ENCODE results near the gene TMEM140.
"Not testable (repeated sequence)": the region's sequence is repeated elsewhere in the genome, so short reads cannot be mapped to it uniquely, and the experiment has no call there.

The TMEM140 gene

GRCh38 chr7:135159359-135160085 lies 11.7 kb downstream of the TMEM140 start:
- DNase-seq: no peak

DNA sequence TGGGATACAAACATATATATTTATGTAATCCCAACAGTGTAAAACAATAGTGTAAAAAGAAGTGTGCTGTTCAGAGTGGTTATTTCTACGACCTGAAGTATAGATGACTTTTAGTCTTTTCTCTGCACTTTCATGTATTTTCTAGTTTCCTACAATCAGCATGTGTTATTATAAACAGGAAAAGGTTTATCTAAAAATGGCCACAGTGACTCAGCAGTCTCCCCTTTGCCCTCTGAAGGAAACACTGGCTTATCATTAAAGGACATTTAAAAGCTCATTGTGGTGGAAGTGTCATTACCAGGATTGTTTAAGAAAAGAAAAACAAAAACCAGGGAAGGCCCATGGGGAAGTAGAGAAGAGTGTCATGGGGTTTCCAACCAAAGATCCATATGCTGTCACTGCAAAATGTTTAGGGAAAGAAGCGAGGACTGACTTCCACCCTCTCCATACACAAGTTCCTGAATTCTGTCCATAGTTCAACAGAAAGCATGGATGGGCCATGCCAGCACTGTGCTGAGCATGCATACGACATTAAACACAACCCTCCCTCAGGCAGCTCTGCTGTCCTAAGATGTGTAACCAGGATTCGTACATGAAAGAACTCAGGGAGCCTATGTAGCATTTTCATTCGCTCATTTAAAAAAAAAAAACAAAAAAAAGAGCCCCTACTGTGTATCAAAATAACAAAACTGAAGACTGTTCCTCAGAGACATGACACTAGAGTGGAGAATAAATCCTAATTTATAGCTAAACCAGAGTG lies 12.4 kb downstream of the TMEM140 start:
- peak; percentile 91 for DNase-seq

DNA sequence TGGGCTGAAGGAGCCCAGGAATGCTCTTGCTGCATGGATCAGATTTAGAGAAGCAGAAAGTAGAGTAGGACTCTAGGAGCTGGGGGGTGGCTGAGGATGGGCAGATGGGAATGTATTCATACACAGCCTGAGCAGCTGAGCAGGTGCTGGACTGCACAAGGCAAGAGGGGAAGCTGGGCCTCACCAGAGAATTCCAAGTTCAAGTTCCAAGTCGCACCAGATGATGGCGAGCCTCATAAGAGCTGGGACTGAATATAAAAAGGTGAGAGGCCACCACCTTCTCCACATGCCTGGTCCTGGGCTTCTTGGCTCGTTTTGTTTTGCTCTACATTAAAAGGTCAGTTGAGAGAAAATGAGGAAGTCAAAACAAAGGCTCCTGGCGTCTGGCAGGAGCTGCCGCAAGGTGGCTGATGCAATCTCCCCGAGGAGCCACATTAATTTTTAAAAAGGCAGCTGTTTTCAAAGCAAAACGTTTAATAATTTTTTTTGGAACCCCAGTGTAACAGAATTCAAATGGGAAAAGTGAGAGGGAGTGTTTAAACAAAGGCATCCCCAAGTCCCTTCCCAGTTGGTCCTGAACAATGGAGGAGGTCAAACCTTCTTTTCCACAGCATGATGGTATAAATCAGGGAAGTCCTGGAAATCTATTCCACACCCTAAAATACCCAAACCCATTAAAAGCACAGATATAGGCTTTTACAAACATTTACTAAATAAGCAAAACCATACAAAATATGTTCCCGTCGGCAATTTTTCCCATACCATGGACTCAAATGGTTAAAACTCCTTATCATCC lies 13.2 kb downstream of the TMEM140 start:
- peak; percentile 88 for DNase-seq

DNA sequence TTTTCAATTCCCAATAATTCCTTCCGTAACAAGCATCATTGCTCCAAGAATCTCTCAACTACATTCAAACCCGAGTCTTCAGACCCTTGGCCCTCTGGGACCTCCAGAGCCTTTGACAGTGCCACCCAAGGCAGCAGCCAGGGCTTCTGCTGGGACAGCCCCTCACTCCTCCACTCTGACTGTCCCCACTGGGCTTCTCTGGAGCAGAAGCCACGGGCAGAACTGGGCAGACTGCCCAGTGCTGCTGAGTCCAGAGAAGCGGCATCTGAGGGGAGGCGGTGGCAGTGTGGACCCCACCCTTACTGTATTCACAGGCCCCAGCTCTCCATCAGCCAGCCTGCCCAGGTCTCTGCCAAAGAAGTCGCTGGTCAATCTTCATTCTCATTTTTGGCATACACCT lies 13.8 kb downstream of the TMEM140 start:
- peak; percentile 29 for DNase-seq

DNA sequence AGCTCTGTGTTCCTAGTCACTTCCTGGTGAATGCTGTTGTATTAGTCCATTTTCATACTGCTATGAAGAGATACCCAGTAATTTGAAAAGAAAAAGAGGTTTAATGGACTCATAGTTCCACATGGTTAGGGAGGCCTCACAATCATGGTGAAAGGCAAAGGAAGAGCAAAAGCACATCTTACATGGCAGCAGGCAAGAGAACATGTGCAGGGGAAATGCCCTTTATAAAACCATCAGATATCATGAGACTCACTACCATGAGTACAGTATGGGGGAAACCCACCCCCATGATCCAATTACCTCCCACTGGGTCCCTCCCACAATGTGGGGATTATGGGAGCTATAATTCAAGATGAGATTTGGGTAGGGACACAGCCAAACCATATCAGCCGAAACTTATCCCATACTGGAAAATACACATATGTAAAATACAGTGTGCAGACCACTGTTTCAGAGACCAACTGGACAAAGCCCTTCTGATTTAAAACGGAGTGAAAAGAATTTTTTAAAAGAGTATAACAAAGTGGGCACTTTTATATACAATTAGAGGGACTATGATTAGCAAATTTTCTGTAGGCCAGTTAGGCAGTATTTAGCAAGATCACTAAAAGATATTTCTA lies 14.6 kb downstream of the TMEM140 start:
- peak; percentile 32 for DNase-seq

DNA sequence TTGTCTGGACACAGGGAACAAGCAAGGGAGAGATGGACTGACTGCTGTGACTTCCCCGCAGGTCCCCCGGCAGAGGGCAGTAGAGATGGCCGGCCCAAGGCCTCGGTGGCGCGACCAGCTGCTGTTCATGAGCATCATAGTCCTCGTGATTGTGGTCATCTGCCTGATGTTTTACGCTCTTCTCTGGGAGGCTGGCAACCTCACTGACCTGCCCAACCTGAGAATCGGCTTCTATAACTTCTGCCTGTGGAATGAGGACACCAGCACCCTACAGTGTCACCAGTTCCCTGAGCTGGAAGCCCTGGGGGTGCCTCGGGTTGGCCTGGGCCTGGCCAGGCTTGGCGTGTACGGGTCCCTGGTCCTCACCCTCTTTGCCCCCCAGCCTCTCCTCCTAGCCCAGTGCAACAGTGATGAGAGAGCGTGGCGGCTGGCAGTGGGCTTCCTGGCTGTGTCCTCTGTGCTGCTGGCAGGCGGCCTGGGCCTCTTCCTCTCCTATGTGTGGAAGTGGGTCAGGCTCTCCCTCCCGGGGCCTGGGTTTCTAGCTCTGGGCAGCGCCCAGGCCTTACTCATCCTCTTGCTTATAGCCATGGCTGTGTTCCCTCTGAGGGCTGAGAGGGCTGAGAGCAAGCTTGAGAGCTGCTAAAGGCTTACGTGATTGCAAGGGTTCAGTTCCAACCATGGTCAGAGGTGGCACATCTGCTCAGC lies 16.6 kb downstream of the TMEM140 start:
- no peak for DNase-seq

GRCh38 chr7:135165862-135166261 lies 18.0 kb downstream of the TMEM140 start:
- no peak for DNase-seq

DNA sequence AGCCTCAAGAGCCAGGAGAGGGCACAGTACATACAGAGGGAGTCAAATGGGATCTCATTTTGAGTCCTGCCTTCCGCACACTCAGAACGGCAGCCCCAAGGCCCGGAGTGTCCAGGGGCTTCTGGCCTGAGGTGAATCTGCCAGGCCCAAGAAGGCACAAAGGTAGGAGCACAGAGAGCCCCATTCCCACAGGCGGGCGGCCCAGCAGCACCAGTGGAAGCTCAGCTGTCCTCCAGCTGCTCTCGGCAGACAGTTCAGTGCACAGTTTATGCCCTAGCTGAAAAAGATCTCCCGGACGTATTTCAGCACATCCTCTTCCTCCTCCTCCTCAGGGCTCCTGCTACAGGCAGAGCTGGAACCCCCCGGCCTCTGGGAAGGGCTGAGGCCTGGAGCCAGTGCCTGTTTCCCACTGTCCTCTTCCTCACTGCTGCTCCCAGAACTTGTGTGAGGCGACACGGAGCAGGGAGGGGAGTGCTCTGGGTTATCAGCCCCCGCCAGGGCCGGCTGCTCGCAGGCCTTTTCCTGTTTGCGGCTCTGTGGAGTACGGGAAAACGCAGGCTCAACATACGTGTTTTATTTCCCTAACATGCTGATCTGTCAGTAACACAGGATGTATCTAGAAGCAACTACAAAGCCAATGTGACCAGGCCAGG lies 18.6 kb downstream of the TMEM140 start:
- DNase-seq: peak; percentile 88

DNA sequence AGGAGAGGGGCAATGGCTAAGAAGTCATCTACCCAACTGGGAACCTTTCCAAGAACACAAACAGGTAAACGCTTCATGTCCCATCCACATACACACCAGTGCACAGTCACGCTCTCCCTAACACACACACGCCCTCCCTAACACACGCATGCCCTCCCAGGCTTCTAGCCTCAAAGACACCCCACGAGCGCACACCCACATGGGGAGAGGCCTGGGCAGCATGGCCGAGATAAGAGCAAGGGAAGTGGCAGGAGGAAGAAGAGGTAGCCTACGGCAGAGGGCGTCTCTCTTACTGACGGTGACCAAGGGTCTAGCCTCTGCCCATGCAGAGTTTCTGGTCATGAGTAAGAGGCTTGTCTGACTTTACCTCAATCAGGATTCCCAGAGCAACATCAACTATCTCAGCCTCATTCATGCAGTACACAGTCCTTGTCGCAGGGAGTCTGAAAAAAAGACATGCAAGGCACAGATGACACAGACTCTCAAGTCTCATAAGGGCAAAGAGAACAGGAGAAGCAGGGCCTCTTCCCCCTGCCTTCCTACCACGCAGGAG lies 19.6 kb downstream of the TMEM140 start:
- DNase-seq: peak; percentile 87

- peak; percentile 72 for DNase-seq
These were observed 20.1 kb downstream of the TMEM140 start for GRCh38 chr7:135168001-135168400.

GRCh38 chr7:135168489-135169140 lies 20.7 kb downstream of the TMEM140 start:
- DNase-seq: peak; percentile 18

DNA sequence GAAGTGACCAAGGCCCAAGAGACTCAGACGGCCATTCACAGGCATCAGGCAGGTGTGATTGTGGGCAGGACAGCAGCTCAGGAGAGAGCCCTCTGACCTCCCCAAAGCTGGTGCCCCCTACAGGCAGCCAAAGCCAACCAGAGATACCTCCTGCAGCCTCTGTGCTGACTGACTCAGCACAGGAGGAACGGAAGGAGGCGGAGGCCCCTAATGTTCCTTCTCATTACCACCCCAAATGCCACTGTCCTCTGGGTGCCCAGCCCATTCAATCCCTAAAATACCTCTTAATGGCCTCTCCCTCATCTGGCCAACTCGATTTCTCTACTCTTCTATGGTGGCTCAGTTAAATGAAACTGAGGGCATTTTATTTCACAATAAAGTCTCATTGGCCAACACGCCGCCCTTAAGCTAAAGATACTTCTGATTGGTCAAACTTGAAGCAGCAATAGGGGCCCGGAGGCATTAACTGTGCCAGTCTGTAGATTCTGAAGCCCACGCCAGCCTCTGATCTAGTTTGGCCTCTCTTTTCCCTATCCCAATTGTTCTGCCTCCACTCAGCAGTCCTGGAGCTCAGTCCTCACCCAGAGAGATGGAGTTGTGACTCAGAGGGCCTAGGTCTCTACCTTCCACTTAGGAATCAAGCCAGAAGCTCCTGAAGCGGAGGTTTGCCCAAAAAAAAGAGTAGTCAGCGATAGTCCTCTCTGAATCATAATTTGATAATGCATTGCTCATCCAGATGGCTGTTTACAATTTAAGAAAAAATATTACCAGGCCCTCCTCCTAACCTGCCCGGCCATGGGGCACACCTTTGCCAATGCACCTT lies 21.5 kb downstream of the TMEM140 start:
- peak; percentile 85 for DNase-seq

- peak; percentile 66 for DNase-seq
These were observed 22.0 kb downstream of the TMEM140 start for GRCh38 chr7:135169964-135170273.

DNA sequence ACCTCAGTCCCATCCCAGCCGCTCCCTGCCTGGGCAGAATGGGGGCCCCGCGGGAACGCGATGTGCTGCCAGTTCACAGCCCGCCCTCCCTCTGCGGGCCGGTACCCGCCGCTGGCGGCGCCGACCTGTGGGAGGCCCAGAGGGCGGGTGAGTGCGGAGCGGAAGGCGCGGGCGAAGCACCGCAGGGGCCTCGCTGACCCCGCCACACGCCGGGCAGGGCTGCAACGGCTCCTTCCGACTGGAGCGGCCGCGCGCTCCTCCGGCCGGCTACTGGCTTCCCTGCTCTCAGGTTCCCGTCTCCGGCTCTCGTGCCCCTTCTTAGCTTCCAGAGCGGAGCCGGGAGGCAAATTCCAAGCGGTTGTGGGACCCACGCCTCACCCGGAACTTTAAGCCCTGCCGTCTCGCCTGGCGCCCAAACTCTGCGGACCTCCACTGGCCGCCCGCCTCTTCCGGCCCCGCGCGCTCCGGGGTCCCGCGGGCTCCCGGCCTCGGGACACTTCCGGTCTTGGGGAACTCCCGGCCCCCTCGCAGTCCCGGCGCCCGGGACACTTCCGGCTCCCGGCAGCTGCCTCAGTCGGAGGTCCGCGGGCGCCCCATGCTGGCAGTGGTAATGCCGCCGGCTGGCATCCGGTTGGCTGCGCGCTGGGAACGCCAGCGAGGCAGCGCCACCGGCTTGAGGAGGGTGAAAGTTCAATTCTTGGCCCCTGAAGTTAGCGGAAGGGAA lies 22.6 kb downstream of the TMEM140 start, which contains the start of gene CYREN:
CYREN (minus strand) TSS at position 434 of the 724 bp plus-strand sequence. CDS start 1,785 bp downstream, outside the sequence.
- DNase-seq: peak; percentile 98

- DNase-seq: not testable (repeated sequence)
These were observed 23.2 kb downstream of the TMEM140 start for GRCh38 chr7:135170998-135171481.

DNA sequence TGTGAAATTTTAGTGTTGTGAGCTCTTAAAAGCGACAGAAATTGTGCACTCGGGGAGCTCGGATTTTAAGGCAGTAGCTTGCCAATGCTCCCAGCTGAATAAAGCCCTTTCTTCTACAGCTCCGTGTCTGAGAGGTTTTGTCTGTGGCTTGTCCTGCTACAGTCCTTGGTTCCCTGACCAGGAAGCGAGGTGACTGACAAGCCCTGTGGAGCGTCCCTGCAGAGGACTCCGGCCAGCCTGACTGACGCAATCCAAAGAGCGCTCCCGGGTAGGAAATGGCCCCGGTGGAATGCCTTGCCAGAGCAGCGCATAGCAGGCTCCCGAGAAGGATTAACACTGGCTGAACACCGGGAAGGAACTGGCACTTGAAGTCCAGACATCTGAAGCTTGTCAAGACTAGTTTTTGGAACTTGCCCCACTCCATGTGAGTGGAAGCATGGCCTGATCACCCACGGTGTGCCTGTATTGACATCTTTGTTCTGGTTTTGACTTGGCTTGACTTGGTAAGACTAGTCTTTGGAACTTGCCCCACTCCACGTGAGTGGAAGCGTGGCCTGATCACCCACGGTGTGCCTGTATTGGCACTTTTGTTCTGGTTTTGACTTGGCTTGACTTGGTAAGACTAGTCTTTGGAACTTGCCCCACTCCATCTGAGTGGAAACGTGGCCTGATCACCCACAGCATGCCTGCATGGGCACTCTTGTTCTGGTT lies 23.9 kb downstream of the TMEM140 start:
- not testable (repeated sequence) for DNase-seq

GRCh38 chr7:135173916-135174315 lies 26.0 kb downstream of the TMEM140 start:
- not testable (repeated sequence) for DNase-seq

DNA sequence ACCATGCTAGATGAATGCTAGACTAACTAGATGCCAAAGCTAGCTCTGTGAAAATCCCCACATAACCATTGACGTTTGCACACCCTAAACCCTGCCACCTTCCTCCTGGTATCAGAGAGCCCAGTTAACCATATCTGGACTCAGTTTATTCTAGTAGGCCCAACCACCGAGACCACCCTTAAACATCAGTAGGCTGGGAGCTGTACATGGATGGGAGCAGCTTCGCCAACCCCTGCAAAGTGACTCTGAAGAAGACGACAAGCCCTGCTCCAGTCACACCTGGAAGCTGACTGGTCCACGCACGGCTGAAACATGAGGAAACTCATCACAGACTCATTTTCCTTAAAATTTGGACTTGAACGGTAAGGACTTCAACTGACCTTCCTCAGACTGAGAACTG lies 27.1 kb downstream of the TMEM140 start:
- DNase-seq: no peak
